ENCODE data around the gene SLC44A4.

SLC44A4 gene

DNA sequence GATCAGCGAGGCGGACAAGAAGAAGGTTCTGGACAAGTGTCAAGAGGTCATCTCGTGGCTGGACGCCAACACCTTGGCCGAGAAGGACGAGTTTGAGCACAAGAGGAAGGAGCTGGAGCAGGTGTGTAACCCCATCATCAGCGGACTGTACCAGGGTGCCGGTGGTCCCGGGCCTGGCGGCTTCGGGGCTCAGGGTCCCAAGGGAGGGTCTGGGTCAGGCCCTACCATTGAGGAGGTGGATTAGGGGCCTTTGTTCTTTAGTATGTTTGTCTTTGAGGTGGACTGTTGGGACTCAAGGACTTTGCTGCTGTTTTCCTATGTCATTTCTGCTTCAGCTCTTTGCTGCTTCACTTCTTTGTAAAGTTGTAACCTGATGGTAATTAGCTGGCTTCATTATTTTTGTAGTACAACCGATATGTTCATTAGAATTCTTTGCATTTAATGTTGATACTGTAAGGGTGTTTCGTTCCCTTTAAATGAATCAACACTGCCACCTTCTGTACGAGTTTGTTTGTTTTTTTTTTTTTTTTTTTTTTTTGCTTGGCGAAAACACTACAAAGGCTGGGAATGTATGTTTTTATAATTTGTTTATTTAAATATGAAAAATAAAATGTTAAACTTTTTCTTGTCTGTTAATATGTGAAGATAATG is 49.0 kb downstream of the SLC44A4 start:
- peaks cover 7% of the 10 kb centered on the region for H3K79me2 ChIP-seq (ENCODE audit: control insufficient read depth, insufficient read depth, low read length, poor library complexity)
- peak overlapping the region; percentile 61 for H3K4me2 ChIP-seq (ENCODE audit: low read length)
- no peak overlapping the region for H3K9ac ChIP-seq (ENCODE audit: low read length)
- H3K23ac ChIP-seq (ENCODE audit: low read length): no peak overlapping the region
- no peak overlapping the region for H3K14ac ChIP-seq (ENCODE audit: low read length)
- DNase-seq: peak in 1 of 2 donors; percentile 66
- WGBS (ENCODE audit: extremely low coverage, insufficient coverage, insufficient read length): no CpG with 5 or more reads among the region's 15 CpGs
- no peaks in the 10 kb centered on the region for H3K27me3 ChIP-seq (ENCODE audit: insufficient read depth, low read length)
- H3K36me3 ChIP-seq (ENCODE audit: control insufficient read depth in 1 of 2, insufficient read depth in 2 of 2, low read length in 2 of 2): no peaks in the 10 kb centered on the region
- no peaks in the 10 kb centered on the region for H3K9me3 ChIP-seq (ENCODE audit: insufficient read depth, low read depth, low read length)
- H3K4me1 ChIP-seq (ENCODE audit: control insufficient read depth in 1 of 2, insufficient read depth in 2 of 2, low read length in 2 of 2): peaks cover 12 to 14% of the 10 kb centered on the region in 2 experiments
- H3K18ac ChIP-seq (ENCODE audit: low read length): no peak overlapping the region
- H3K4ac ChIP-seq (ENCODE audit: low read depth, low read length): peak overlapping the region; percentile 73
- no peak overlapping the region for H3K27ac ChIP-seq (ENCODE audit: low read depth, low read length)
- peaks cover 14% of the 10 kb centered on the region for H3K79me1 ChIP-seq (ENCODE audit: low read length)
- no peak overlapping the region for H2BK120ac ChIP-seq (ENCODE audit: insufficient read depth, low read length, poor library complexity)
- H2AK5ac ChIP-seq (ENCODE audit: low read length): no peak overlapping the region
- no peak overlapping the region for H2AFZ ChIP-seq (ENCODE audit: insufficient read depth, low read length, poor library complexity)
- H4K91ac ChIP-seq (ENCODE audit: low read depth, low read length): no peak overlapping the region
- H4K8ac ChIP-seq (ENCODE audit: low read depth, low read length): peak overlapping the region; percentile 30
- H4K12ac ChIP-seq (ENCODE audit: low read depth, low read length): no peak overlapping the region
- H2BK12ac ChIP-seq (ENCODE audit: low read length): no peak overlapping the region
- H2BK5ac ChIP-seq (ENCODE audit: low read depth, low read length, poor library complexity): no peak overlapping the region
- H3K4me3 ChIP-seq (ENCODE audit: low read depth, low read length): peak overlapping the region; percentile 67

- H3K79me2 ChIP-seq (ENCODE audit: control insufficient read depth, insufficient read depth, low read length, poor library complexity): peaks cover 7% of the 10 kb centered on the region
- peak within 1 kb of the TSS; percentile 77 for H3K27ac ChIP-seq (ENCODE audit: low read depth, low read length)
- peak within 1 kb of the TSS; percentile 75 for H2BK5ac ChIP-seq (ENCODE audit: low read depth, low read length, poor library complexity)
- H3K27me3 ChIP-seq (ENCODE audit: insufficient read depth, low read length): no peaks in the 10 kb centered on the region
- no peaks in the 10 kb centered on the region for H3K9me3 ChIP-seq (ENCODE audit: insufficient read depth, low read depth, low read length)
- H3K79me1 ChIP-seq (ENCODE audit: low read length): peaks cover 15% of the 10 kb centered on the region
- DNase-seq: peak; percentile 99 to 100
- H3K14ac ChIP-seq (ENCODE audit: low read length): peak within 1 kb of the TSS; percentile 86
- H3K4me3 ChIP-seq (ENCODE audit: low read depth, low read length): peak within 1 kb of the TSS; percentile 68
- no peak within 1 kb of the TSS for H3K18ac ChIP-seq (ENCODE audit: low read length)
- H3K23ac ChIP-seq (ENCODE audit: low read length): no peak within 1 kb of the TSS
- WGBS (ENCODE audit: extremely low coverage, insufficient coverage, insufficient read length): no CpG with 5 or more reads among the region's 56 CpGs
- no peak within 1 kb of the TSS for H4K12ac ChIP-seq (ENCODE audit: low read depth, low read length)
- peak within 1 kb of the TSS; percentile 41 for H3K9ac ChIP-seq (ENCODE audit: low read length)
- no peak within 1 kb of the TSS for H2BK12ac ChIP-seq (ENCODE audit: low read length)
- no peak within 1 kb of the TSS for H3K4ac ChIP-seq (ENCODE audit: low read depth, low read length)
- no peaks in the 10 kb centered on the region for H3K36me3 ChIP-seq (ENCODE audit: control insufficient read depth in 1 of 2, insufficient read depth in 2 of 2, low read length in 2 of 2)
- H4K8ac ChIP-seq (ENCODE audit: low read depth, low read length): peak within 1 kb of the TSS; percentile 60
- peak within 1 kb of the TSS; percentile 78 for H4K91ac ChIP-seq (ENCODE audit: low read depth, low read length)
- peak within 1 kb of the TSS; percentile 48 for H2BK120ac ChIP-seq (ENCODE audit: insufficient read depth, low read length, poor library complexity)
- H2AK5ac ChIP-seq (ENCODE audit: low read length): no peak within 1 kb of the TSS
- peak within 1 kb of the TSS; percentile 9 for H2AFZ ChIP-seq (ENCODE audit: insufficient read depth, low read length, poor library complexity)
- H3K4me2 ChIP-seq (ENCODE audit: low read length): peak within 1 kb of the TSS; percentile 62
- peaks cover 13 to 20% of the 10 kb centered on the region in 2 experiments for H3K4me1 ChIP-seq (ENCODE audit: control insufficient read depth in 1 of 2, insufficient read depth in 2 of 2, low read length in 2 of 2)
Measured at GRCh38 chr6:31827286-31828079, 51.3 kb downstream of the SLC44A4 start, which contains the start of gene HSPA1B. Gene HSPA1B, plus strand, starts transcription at chr6:31827738. Its CDS starts 213 bp downstream, at chr6:31827951.

DNA sequence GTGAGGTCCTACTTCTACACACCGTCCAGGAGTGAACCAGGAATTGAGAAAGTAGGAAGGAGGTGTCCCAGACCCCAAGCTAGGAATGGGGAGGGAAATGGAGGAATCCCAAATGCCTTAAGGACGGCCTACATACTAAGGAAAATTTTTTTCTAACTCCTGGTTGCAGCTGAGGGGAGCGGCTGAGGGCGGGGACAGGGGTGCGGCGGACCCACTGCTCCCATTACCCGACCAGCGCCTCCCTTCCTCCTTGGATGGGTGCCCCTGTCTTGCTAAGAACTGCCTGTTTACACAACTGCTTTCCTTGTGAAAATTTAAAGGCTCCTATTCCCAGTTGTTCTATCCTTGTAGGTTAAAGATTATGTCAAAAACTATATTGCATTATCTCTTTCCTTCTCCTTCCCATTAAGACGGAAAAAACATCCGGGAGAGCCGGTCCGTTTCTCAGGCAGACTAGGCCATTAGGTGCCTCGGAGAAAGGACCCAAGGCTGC is 52.0 kb downstream of the SLC44A4 start:
- Histone ChIP-seq H4K12ac (ENCODE audit: low read depth, low read length) (no peak overlapping the region), H4K8ac (ENCODE audit: low read depth, low read length) (peak overlapping the region; percentile 60), H3K23ac (ENCODE audit: low read length) (no peak overlapping the region), H3K27me3 (ENCODE audit: insufficient read depth, low read length) (no peaks in the 10 kb centered on the region), H3K4ac (ENCODE audit: low read depth, low read length) (no peak overlapping the region), H3K4me1 (ENCODE audit: control insufficient read depth in 1 of 2, insufficient read depth in 2 of 2, low read length in 2 of 2) (peaks cover 13 to 20% of the 10 kb centered on the region in 2 experiments), H2BK120ac (ENCODE audit: insufficient read depth, low read length, poor library complexity) (peak overlapping the region; percentile 48), H2AK5ac (ENCODE audit: low read length) (no peak overlapping the region), H3K18ac (ENCODE audit: low read length) (no peak overlapping the region), H3K9me3 (ENCODE audit: insufficient read depth, low read depth, low read length) (no peaks in the 10 kb centered on the region), H3K27ac (ENCODE audit: low read depth, low read length) (peak overlapping the region; percentile 77), H2BK5ac (ENCODE audit: low read depth, low read length, poor library complexity) (peak overlapping the region; percentile 75), H2AFZ (ENCODE audit: insufficient read depth, low read length, poor library complexity) (no peak overlapping the region), H2BK12ac (ENCODE audit: low read length) (no peak overlapping the region), H3K79me1 (ENCODE audit: low read length) (peaks cover 20% of the 10 kb centered on the region), H4K91ac (ENCODE audit: low read depth, low read length) (peak overlapping the region; percentile 78), H3K4me3 (ENCODE audit: low read depth, low read length) (no peak overlapping the region), H3K79me2 (ENCODE audit: control insufficient read depth, insufficient read depth, low read length, poor library complexity) (peaks cover 9% of the 10 kb centered on the region), H3K14ac (ENCODE audit: low read length) (peak overlapping the region; percentile 30), H3K36me3 (ENCODE audit: control insufficient read depth in 1 of 2, insufficient read depth in 2 of 2, low read length in 2 of 2) (no peaks in the 10 kb centered on the region), H3K9ac (ENCODE audit: low read length) (peak overlapping the region; percentile 41), H3K4me2 (ENCODE audit: low read length) (peak overlapping the region; percentile 60)
- DNase-seq: no peak
- WGBS (ENCODE audit: extremely low coverage, insufficient coverage, insufficient read length): no CpG with 5 or more reads among the region's 13 CpGs

DNA sequence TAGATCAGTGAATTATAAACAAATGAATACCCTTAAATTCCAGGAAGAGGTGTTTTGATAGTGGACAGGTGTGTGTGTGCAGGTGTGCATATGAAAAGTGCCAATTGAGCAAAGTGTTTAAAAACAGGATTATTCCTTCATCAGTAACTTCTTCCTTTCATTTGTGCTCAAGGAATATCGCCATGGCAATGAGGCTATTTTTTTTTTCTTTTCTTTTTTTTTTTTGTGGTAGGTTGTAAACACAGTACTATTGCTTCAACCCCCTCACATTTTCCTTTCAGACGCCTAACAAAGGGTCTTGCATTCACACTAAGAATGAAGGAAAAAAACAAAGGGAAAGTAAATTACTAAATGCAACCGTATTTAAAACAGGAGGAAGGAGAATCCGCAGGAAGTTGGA is 53.2 kb downstream of the SLC44A4 start:
- H3K9me3 ChIP-seq (ENCODE audit: insufficient read depth, low read depth, low read length): no peaks in the 10 kb centered on the region
- no peak overlapping the region for H3K18ac ChIP-seq (ENCODE audit: low read length)
- peak overlapping the region; percentile 87 for H3K27ac ChIP-seq (ENCODE audit: low read depth, low read length)
- H2BK120ac ChIP-seq (ENCODE audit: insufficient read depth, low read length, poor library complexity): no peak overlapping the region
- H3K23ac ChIP-seq (ENCODE audit: low read length): no peak overlapping the region
- peaks cover 7 to 21% of the 10 kb centered on the region in 2 experiments for H3K4me1 ChIP-seq (ENCODE audit: control insufficient read depth in 1 of 2, insufficient read depth in 2 of 2, low read length in 2 of 2)
- H2BK5ac ChIP-seq (ENCODE audit: low read depth, low read length, poor library complexity): peak overlapping the region; percentile 75
- no peak for DNase-seq
- peak overlapping the region; percentile 75 for H3K4ac ChIP-seq (ENCODE audit: low read depth, low read length)
- no peak overlapping the region for H4K12ac ChIP-seq (ENCODE audit: low read depth, low read length)
- no peaks in the 10 kb centered on the region for H3K27me3 ChIP-seq (ENCODE audit: insufficient read depth, low read length)
- H3K14ac ChIP-seq (ENCODE audit: low read length): no peak overlapping the region
- H4K91ac ChIP-seq (ENCODE audit: low read depth, low read length): no peak overlapping the region
- no peak overlapping the region for H2AFZ ChIP-seq (ENCODE audit: insufficient read depth, low read length, poor library complexity)
- no peak overlapping the region for H3K9ac ChIP-seq (ENCODE audit: low read length)
- no peak overlapping the region for H2AK5ac ChIP-seq (ENCODE audit: low read length)
- no peak overlapping the region for H2BK12ac ChIP-seq (ENCODE audit: low read length)
- peaks cover 8% of the 10 kb centered on the region for H3K79me2 ChIP-seq (ENCODE audit: control insufficient read depth, insufficient read depth, low read length, poor library complexity)
- H3K79me1 ChIP-seq (ENCODE audit: low read length): peaks cover 26% of the 10 kb centered on the region
- no peak overlapping the region for H3K4me3 ChIP-seq (ENCODE audit: low read depth, low read length)
- H3K36me3 ChIP-seq (ENCODE audit: control insufficient read depth in 1 of 2, insufficient read depth in 2 of 2, low read length in 2 of 2): no peaks in the 10 kb centered on the region
- no peak overlapping the region for H4K8ac ChIP-seq (ENCODE audit: low read depth, low read length)
- H3K4me2 ChIP-seq (ENCODE audit: low read length): peak overlapping the region; percentile 52
- WGBS (ENCODE audit: extremely low coverage, insufficient coverage, insufficient read length): no CpG with 5 or more reads among the region's 4 CpGs

Data from trophoblast cell (in vitro differentiated cells and primary cell).